A549 (cell line): ENCODE measurements around the gene GNL2. TPM values are rescaled to one million over a fixed set of nuclear protein-coding genes. Genes with fewer than 3 reads are reported as not detected.
A peak's percentile ranks its signal among the peaks of the same experiment; 100 is the strongest.

Experiments used
- ATAC-seq, 2 experiments: fragments of 200-7000 bp in 1 of 2; fragments of >200 bp in 1 of 2; cut with Nextera tagmentation in 1 of 2; cut with Tn5 transposase in 1 of 2; 3 replicates each; pipeline versions ENCODE4 v1.8.0 to v1.9.1; 2018 to 2020; ENCODE audit warnings: mild to moderate bottlenecking in 1 of 2, moderate library complexity in 1 of 2
- CTCF ChIA-PET: fragments of 300-600 bp; sonication (Branson Sonifier 250); formaldehyde crosslinking; extraction: SDS; loops from one replicate; lab custom pipeline; 2021; ENCODE audit warnings: antibody characterized with exemption, inconsistent platforms; lab: Yijun Ruan, JAX
- POLR2A ChIA-PET: fragments of 350-600 bp; formaldehyde crosslinking; extraction: SDS; loops from one replicate; lab custom pipeline; 2021; ENCODE audit warnings: antibody characterized with exemption, inconsistent platforms; lab: Yijun Ruan, JAX
- DNase-seq, 2 experiments: peaks; one replicate each; pipeline versions ENCODE4 v3.0.0 to v3.0.0-alpha.2; 2011 to 2016; ENCODE audit warnings: low read depth in 1 of 2, low spot score in 1 of 2
- FAIRE-seq: peaks from 2 replicates; lab custom pipeline; 2011; peaks lifted over from hg19 to GRCh38; lab: Jason Lieb, UNC
- H3K27ac ChIP-seq, 2 experiments: fragments of >200 bp; sonication (Bioruptor Twin); formaldehyde crosslinking; 3 replicates each; pipeline ENCODE4 v1.5.1; 2016 to 2017
- H3K4me1 ChIP-seq: fragments of >200 bp; sonication (Bioruptor Twin); formaldehyde crosslinking; 3 replicates; pipeline ENCODE4 v1.6.1; 2016
- H3K4me2 ChIP-seq: fragments of >200 bp; sonication (Bioruptor Twin); formaldehyde crosslinking; 3 replicates; pipeline ENCODE4 v1.6.1; 2016
- H3K4me3 ChIP-seq: fragments of >200 bp; sonication (Bioruptor Twin); formaldehyde crosslinking; 3 replicates; pipeline ENCODE4 v1.5.1; 2016
- H3K9me3 ChIP-seq: fragments of >200 bp; sonication (Bioruptor Twin); formaldehyde crosslinking; 3 replicates; pipeline ENCODE4 v1.6.1; 2016
- BHLHE40 ChIP-seq: IDR thresholded peaks from 2 replicates; pipeline ENCODE4 v1.6.1; 2012; ENCODE audit warnings: low read depth, low read length, inconsistent platforms
- CBX2 ChIP-seq: fragments of 200-600 bp; sonication (generic); IDR thresholded peaks from 2 replicates; pipeline ENCODE4 v1.6.1; 2016; ENCODE audit warnings: low read depth, mild to moderate bottlenecking, borderline replicate concordance
- CHD4 ChIP-seq: fragments of 200-600 bp; sonication (generic); IDR thresholded peaks from 2 replicates; pipeline ENCODE4 v1.6.1; 2016; ENCODE audit warnings: antibody characterized with exemption, mild to moderate bottlenecking, borderline replicate concordance
- EP300 ChIP-seq, 2 experiments: fragments of >200 bp; sonication (Bioruptor Twin); formaldehyde crosslinking; IDR thresholded peaks; 2 replicates in 1 of 2; 3 replicates in 1 of 2; pipeline ENCODE4 v1.6.1; 2016 to 2017
- FOSL2 ChIP-seq, 2 experiments: fragments of 450-650 bp in 1 of 2; fragments of >200 bp in 1 of 2; sonication (Bioruptor Twin) in 1 of 2; formaldehyde crosslinking; IDR thresholded peaks; 2 replicates each; pipeline versions ENCODE4 v1.5.0 to v1.6.1; 2016 to 2020; ENCODE audit warnings: mild to moderate bottlenecking in 1 of 2, moderate library complexity in 1 of 2
- GATA3 ChIP-seq: IDR thresholded peaks from 2 replicates; pipeline ENCODE4 v1.6.1; 2012; ENCODE audit warnings: borderline replicate concordance
- HES2 ChIP-seq: fragments of >200 bp; sonication (Bioruptor Twin); formaldehyde crosslinking; IDR thresholded peaks from 2 replicates; pipeline ENCODE4 v1.6.1; 2016
- HOXB13 ChIP-seq: fragments of 250-450 bp; sonication (Bioruptor Pico); IDR thresholded peaks from 2 replicates; pipeline ENCODE4 v1.5.0; 2020; ENCODE audit warnings: low read depth, mild to moderate bottlenecking, moderate library complexity
- HOXB5 ChIP-seq: fragments of 250-450 bp; sonication (Bioruptor Pico); IDR thresholded peaks from 2 replicates; pipeline ENCODE4 v1.5.0; 2020; ENCODE audit warnings: mild to moderate bottlenecking, moderate library complexity
- JUN ChIP-seq, 2 experiments: fragments of >200 bp; sonication (Bioruptor Twin); formaldehyde crosslinking; IDR thresholded peaks; 2 replicates in 1 of 2; 3 replicates in 1 of 2; pipeline ENCODE4 v1.6.1; 2016 to 2017
- MAFK ChIP-seq: fragments of 450-650 bp; IDR thresholded peaks from 2 replicates; pipeline ENCODE4 v1.6.1; 2014; ENCODE audit not compliant: partially characterized antibody
- MAZ ChIP-seq: fragments of 150-350 bp; IDR thresholded peaks from 2 replicates; pipeline ENCODE4 v1.6.1; 2014; ENCODE audit warnings: antibody characterized with exemption, low read depth, low read length, borderline replicate concordance
- PHF8 ChIP-seq: fragments of 200-600 bp; sonication (generic); IDR thresholded peaks from 2 replicates; pipeline ENCODE4 v1.6.1; 2016; ENCODE audit warnings: low read depth, mild to moderate bottlenecking, antibody characterized with exemption, moderate library complexity, borderline replicate concordance
- RARB ChIP-seq: fragments of 250-450 bp; sonication (Bioruptor Pico); IDR thresholded peaks from 2 replicates; pipeline ENCODE4 v1.8.0; 2021; ENCODE audit warnings: mild to moderate bottlenecking, moderate library complexity
- SMC3 ChIP-seq: fragments of >200 bp; sonication (Bioruptor Twin); formaldehyde crosslinking; IDR thresholded peaks from 3 replicates; pipeline ENCODE4 v1.6.1; 2018; ENCODE audit warnings: inconsistent platforms
- TP53 ChIP-seq: fragments of 250-450 bp; sonication (Bioruptor Pico); IDR thresholded peaks from 2 replicates; pipeline ENCODE4 v1.5.0; 2021; ENCODE audit warnings: mild to moderate bottlenecking, moderate library complexity
- ZFP36 ChIP-seq: fragments of 450-650 bp; IDR thresholded peaks from 2 replicates; pipeline ENCODE4 v1.6.1; 2014; ENCODE audit warnings: borderline replicate concordance; ENCODE audit not compliant: partially characterized antibody
- ZSCAN20 ChIP-seq: fragments of 250-450 bp; sonication (Bioruptor Pico); IDR thresholded peaks from 2 replicates; pipeline ENCODE4 v1.8.0; 2022; ENCODE audit warnings: mild to moderate bottlenecking, moderate library complexity
- WGBS: methylation state at CpG from one replicate; pipeline ENCODE4 v1.1.6; 2017; ENCODE audit errors: missing lambda C conversion rate; 5-methylcytosine and 5-hydroxymethylcytosine counted together
- polyA plus RNA-seq, 4 experiments: library from polyadenylated mRNA; depleted of rRNA in 3 of 4; stranded (reverse); fragments of >200 nt; fragmentation: RNase III in 1 of 4; extraction: RNeasy Plus Mini Kit Qiagen cat#74134 plus additional on column Dnase treatment in 1 of 4; gene quantifications; 2 replicates in 3 of 4; 3 replicates in 1 of 4; pipeline ENCODE4 v1.2.3, GENCODE V29; 2011 to 2017
- TF ChIP-seq, protein P1 (sequence below): IDR thresholded peaks from 2 replicates; pipeline ENCODE4 v1.6.1; 2012; ENCODE audit warnings: low read depth, borderline replicate concordance
- TF ChIP-seq, protein P2 (sequence below): fragments of 150-350 bp; IDR thresholded peaks from 2 replicates; pipeline ENCODE4 v1.6.1; 2014; ENCODE audit warnings: low read depth, mild to moderate bottlenecking, low read length

The GNL2 gene
- polyA plus RNA-seq, 2 of the 4 experiments (the other 2 are of a cell fraction), result 50.1 to 69.2 TPM

- POLR2A ChIA-PET, result no interaction called here
- no peak for TF ChIP-seq BHLHE40
- TF ChIP-seq MAFK, result peak; percentile 28
- no peak for TF ChIP-seq HOXB5 (CRISPR knock-in tag)
- TF ChIP-seq SMC3, result no peak
- TF ChIP-seq, all 56 proteins: peak for 1
- H3K27ac ChIP-seq, result no peak overlapping the region
- H3K9me3 ChIP-seq, result no peaks in the 10 kb centered on the region
- ATAC-seq (no peak), FAIRE-seq (no peak), DNase-seq (no peak)
- H3K4me1 ChIP-seq, result no peaks in the 10 kb centered on the region
- 48% methylated on average over 5 of the region's 7 CpGs for WGBS
- H3K4me3 ChIP-seq, result no peak overlapping the region
- CTCF ChIA-PET, result interaction anchor here (0.9 to 2.2 kb wide), 2 partner anchors 27 to 63 kb away, joined by 3 to 13 read pairs; partner anchors contain the start of gene CDCA8
- no peak overlapping the region for H3K4me2 ChIP-seq
These were observed 34.1 kb upstream of the GNL2 start for GRCh38 chr1:37629726-37630425.

DNA sequence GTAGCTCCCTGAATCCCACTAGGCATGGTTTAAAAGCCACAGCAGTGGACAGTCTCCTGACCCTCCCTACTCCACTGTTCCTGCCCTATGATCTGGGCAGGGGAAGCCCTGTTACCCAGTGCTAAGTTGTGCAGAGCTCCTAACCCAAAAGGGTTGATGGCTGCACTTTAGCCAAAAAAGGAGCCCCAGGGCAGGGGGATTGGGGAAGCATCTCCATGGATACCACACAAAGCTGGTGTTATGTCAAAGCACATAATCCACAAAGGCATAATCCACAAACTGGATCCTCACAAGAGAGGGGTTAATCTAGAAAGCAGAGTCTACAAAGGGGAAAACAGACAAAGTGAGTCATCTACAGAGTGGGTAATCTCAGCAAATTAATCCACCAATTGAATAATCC is 33.3 kb upstream of the GNL2 start:
- CTCF ChIA-PET, result interaction anchor here (0.8 to 2.2 kb wide), 2 partner anchors 14 to 26 kb away, joined by 3 to 13 read pairs; no protein-coding TSS in a partner anchor
- H3K9me3 ChIP-seq, result no peaks in the 10 kb centered on the region
- POLR2A ChIA-PET, result no interaction called here

GRCh38 chr1:37628026-37628556 is 32.4 kb upstream of the GNL2 start:
- DNase-seq (no peak), FAIRE-seq (no peak), ATAC-seq (no peak)
- H3K4me1 ChIP-seq, result no peaks in the 10 kb centered on the region
- no peak overlapping the region for H3K4me2 ChIP-seq
- H3K4me3 ChIP-seq, result no peak overlapping the region
- WGBS, result 73% methylated on average over 7 of the region's 8 CpGs
- no peaks in the 10 kb centered on the region for H3K9me3 ChIP-seq
- H3K27ac ChIP-seq, result no peak overlapping the region
- POLR2A ChIA-PET, result no interaction called here
- CTCF ChIA-PET, result interaction anchor here (0.8 to 2.2 kb wide), 2 partner anchors 15 to 25 kb away, joined by 3 to 13 read pairs; no protein-coding TSS in a partner anchor
- TF ChIP-seq PHF8 (no peak), BHLHE40 (no peak), ZSCAN20 (CRISPR knock-in tag) (no peak), EP300 (IDR thresholded peaks at IDR 0.05) (no peak), MAZ (no peak), GATA3 (no peak), FOSL2 (IDR thresholded peaks at IDR 0.05) (no peak), FOSL2 (CRISPR knock-in tag; IDR thresholded peaks at IDR 0.05) (no peak), CHD4 (no peak), JUN (IDR thresholded peaks at IDR 0.05) (no peak), RARB (CRISPR knock-in tag) (no peak), ZFP36 (no peak)
- TF ChIP-seq, protein P1, sequence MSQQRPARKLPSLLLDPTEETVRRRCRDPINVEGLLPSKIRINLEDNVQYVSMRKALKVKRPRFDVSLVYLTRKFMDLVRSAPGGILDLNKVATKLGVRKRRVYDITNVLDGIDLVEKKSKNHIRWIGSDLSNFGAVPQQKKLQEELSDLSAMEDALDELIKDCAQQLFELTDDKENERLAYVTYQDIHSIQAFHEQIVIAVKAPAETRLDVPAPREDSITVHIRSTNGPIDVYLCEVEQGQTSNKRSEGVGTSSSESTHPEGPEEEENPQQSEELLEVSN, result no peak
- TF ChIP-seq, protein P2, sequence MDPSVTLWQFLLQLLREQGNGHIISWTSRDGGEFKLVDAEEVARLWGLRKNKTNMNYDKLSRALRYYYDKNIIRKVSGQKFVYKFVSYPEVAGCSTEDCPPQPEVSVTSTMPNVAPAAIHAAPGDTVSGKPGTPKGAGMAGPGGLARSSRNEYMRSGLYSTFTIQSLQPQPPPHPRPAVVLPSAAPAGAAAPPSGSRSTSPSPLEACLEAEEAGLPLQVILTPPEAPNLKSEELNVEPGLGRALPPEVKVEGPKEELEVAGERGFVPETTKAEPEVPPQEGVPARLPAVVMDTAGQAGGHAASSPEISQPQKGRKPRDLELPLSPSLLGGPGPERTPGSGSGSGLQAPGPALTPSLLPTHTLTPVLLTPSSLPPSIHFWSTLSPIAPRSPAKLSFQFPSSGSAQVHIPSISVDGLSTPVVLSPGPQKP, result no peak

More for the DNA sequence above, 33.3 kb upstream of the GNL2 start:
- H3K4me1 ChIP-seq, result no peaks in the 10 kb centered on the region
- H3K27ac ChIP-seq, result no peak overlapping the region
- no peak for ATAC-seq
- FAIRE-seq, result no peak
- TF ChIP-seq JUN (IDR thresholded peaks at IDR 0.05) (no peak), ZFP36 (no peak)
- no peak overlapping the region for H3K4me3 ChIP-seq
- DNase-seq, result no peak
- H3K4me2 ChIP-seq, result no peak overlapping the region

- ATAC-seq (peak in 1 of 2 experiments; percentile 45; a peak in 2 of 6 replicates), FAIRE-seq (no peak), DNase-seq (peak in 1 of 2 experiments; percentile 15)
- 10% methylated on average over 6 of the region's 6 CpGs for WGBS
- H3K27ac ChIP-seq, result no peak overlapping the region
- no peak overlapping the region for H3K4me3 ChIP-seq
- no peak for TF ChIP-seq HES2
- no peak for TF ChIP-seq HOXB13 (CRISPR knock-in tag)
- no peak for TF ChIP-seq TP53
- TF ChIP-seq CBX2, result no peak
- H3K4me2 ChIP-seq, result no peak overlapping the region
- no peaks in the 10 kb centered on the region for H3K9me3 ChIP-seq
- H3K4me1 ChIP-seq, result no peaks in the 10 kb centered on the region
- ChIA-PET CTCF (interaction anchor here (0.6 to 4.6 kb wide), 3 partner anchors 19 to 1477 kb away, joined by 3 to 24 read pairs (median 3); no protein-coding TSS in a partner anchor), POLR2A (no interaction called here)
These were observed 26.4 kb upstream of the GNL2 start for GRCh38 chr1:37622131-37622530.
